Type B pancreatic cell (in vitro differentiated cells): ENCODE results near the gene GLG1. TPM values are rescaled to one million over a fixed set of nuclear protein-coding genes. Genes with fewer than 3 reads are reported as not detected.
A peak's percentile ranks its signal among the peaks of the same experiment; 100 is the strongest.

Experiments used
- DNase-seq: peaks from one replicate; pipeline ENCODE4 v3.0.0; 2021; ENCODE audit warnings: mixed read lengths; ENCODE audit not compliant: unreplicated experiment; ENCODE audit errors: extremely low spot score
- H3K27ac Mint-ChIP-seq: 2 replicates; pipeline ENCODE4 v1.8.0; 2021; ENCODE audit warnings: mild to moderate bottlenecking, mixed read lengths
- H3K27me3 Mint-ChIP-seq: 2 replicates; pipeline ENCODE4 v1.8.0; 2021; ENCODE audit warnings: mixed read lengths
- H3K36me3 Mint-ChIP-seq: 2 replicates; pipeline ENCODE4 v1.8.0; 2021; ENCODE audit warnings: mixed read lengths
- H3K4me1 Mint-ChIP-seq: one replicate; pipeline ENCODE4 v1.8.0; 2021; ENCODE audit warnings: mixed read lengths; ENCODE audit not compliant: unreplicated experiment
- H3K4me3 Mint-ChIP-seq: 2 replicates; pipeline ENCODE4 v1.8.0; 2021; ENCODE audit warnings: mild to moderate bottlenecking, mixed read lengths
- H3K9me3 Mint-ChIP-seq: 2 replicates; pipeline ENCODE4 v1.8.0; 2021; ENCODE audit warnings: mixed read lengths
- CTCF ChIP-seq: fragments of 200-600 bp; sonication (generic); conservative IDR thresholded peaks from 2 replicates; pipeline ENCODE4 v1.5.0; 2021; ENCODE audit warnings: antibody characterized with exemption, mild to moderate bottlenecking
- total RNA-seq: library from RNA; stranded (reverse); gene quantifications from 2 replicates; pipeline ENCODE4 v1.2.1, GENCODE V29; 2021; ENCODE audit warnings: low replicate concordance

The GLG1 gene
- total RNA-seq, 1 donor from 2014 or later, result 144 TPM

GRCh38 chr16:74578838-74579237 is 28.1 kb downstream of the GLG1 start:
- DNase-seq, result no peak
- peaks cover 40% of the 10 kb centered on the region for H3K4me1 Mint-ChIP-seq
- H3K27ac Mint-ChIP-seq, result no peak overlapping the region
- peaks cover 13% of the 10 kb centered on the region for H3K36me3 Mint-ChIP-seq
- H3K4me3 Mint-ChIP-seq, result no peak overlapping the region
- H3K27me3 Mint-ChIP-seq, result no peaks in the 10 kb centered on the region
- peaks cover 8% of the 10 kb centered on the region for H3K9me3 Mint-ChIP-seq
- no peak for TF ChIP-seq CTCF

- no peak for TF ChIP-seq CTCF
- Mint-ChIP-seq H3K4me3 (no peak overlapping the region), H3K27ac (peak overlapping the region; percentile 27), H3K9me3 (peaks cover 4% of the 10 kb centered on the region), H3K4me1 (peaks cover 38% of the 10 kb centered on the region), H3K27me3 (no peaks in the 10 kb centered on the region), H3K36me3 (peaks cover 12% of the 10 kb centered on the region)
- DNase-seq, result no peak
Observed at GRCh38 chr16:74578433-74578832, 28.5 kb downstream of the GLG1 start.

GRCh38 chr16:74577882-74578366 is 29.0 kb downstream of the GLG1 start:
- no peaks in the 10 kb centered on the region for H3K27me3 Mint-ChIP-seq
- no peak for DNase-seq
- peaks cover 10% of the 10 kb centered on the region for H3K36me3 Mint-ChIP-seq
- peaks cover 2% of the 10 kb centered on the region for H3K9me3 Mint-ChIP-seq
- H3K4me3 Mint-ChIP-seq, result no peak overlapping the region
- TF ChIP-seq CTCF, result no peak
- peak overlapping the region; percentile 27 for H3K27ac Mint-ChIP-seq
- H3K4me1 Mint-ChIP-seq, result peaks cover 38% of the 10 kb centered on the region

GRCh38 chr16:74575807-74576643 is 30.9 kb downstream of the GLG1 start:
- H3K9me3 Mint-ChIP-seq, result no peaks in the 10 kb centered on the region
- H3K4me1 Mint-ChIP-seq, result peaks cover 39% of the 10 kb centered on the region
- no peak for TF ChIP-seq CTCF
- no peaks in the 10 kb centered on the region for H3K27me3 Mint-ChIP-seq
- H3K4me3 Mint-ChIP-seq, result no peak overlapping the region
- peaks cover 8% of the 10 kb centered on the region for H3K36me3 Mint-ChIP-seq
- H3K27ac Mint-ChIP-seq, result no peak overlapping the region
- no peak for DNase-seq

- TF ChIP-seq CTCF, result peak; percentile 38
- no peak overlapping the region for H3K4me3 Mint-ChIP-seq
- DNase-seq, result no peak
- peaks cover 8% of the 10 kb centered on the region for H3K36me3 Mint-ChIP-seq
- H3K9me3 Mint-ChIP-seq, result no peaks in the 10 kb centered on the region
- peaks cover 36% of the 10 kb centered on the region for H3K4me1 Mint-ChIP-seq
- H3K27me3 Mint-ChIP-seq, result no peaks in the 10 kb centered on the region
- H3K27ac Mint-ChIP-seq, result no peak overlapping the region
Observed at GRCh38 chr16:74575175-74575806, 31.6 kb downstream of the GLG1 start.
